Jurkat, Clone E6-1 (cell line): ENCODE results near the gene IL22.
"Not testable (repeated sequence)": the region's sequence is repeated elsewhere in the genome, so short reads cannot be mapped to it uniquely, and the experiment has no call there.

Experiments
- DNase-seq: peaks from one replicate; pipeline ENCODE4 v3.0.0-alpha.2; 2011; ENCODE audit warnings: low read depth, low spot score
- H3K4me3 ChIP-seq: 2 replicates; pipeline ENCODE4 v1.5.1; 2011; ENCODE audit warnings: mild to moderate bottlenecking, low read length, control low read depth, moderate library complexity

IL22 gene

DNA sequence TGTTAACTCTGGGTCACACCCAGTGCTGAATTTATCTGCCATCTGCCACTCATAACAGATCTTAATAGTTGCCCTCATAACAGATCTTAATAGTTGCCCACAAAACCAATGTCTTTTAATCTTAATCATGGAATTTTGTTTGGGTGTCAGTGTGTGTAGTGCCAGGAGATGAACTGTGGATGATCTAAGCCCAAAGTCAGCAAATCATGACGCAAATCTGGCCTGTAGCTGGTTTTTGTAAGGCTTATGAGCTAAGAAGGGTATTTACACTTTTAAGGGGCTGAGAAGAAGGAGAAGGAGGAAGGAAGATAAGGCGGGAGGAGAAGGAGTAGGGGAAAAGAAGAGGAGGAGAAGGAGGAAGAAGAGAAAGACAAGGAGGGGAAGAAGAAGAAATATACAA is 17.8 kb downstream of the IL22 start:
- DNase-seq: no peak

DNA sequence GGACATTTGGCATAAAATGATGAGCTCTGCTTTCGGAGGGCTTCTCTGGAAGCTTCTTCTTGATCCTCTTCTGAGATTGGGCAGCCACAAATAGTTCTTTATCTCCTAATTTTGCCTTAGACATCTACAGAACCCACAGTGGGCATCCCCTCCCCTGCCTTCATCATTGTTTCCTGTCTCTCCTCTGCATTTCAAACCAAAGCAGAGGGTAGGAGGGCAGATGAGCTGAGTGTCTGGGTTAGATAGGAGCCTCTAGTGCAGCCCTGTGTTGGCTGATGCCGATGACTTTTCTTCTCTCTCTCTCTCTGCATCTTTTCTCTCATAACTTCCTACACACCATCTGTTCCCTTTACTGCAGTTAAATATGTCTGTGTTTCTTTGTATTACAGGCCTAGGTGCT is 19.3 kb downstream of the IL22 start:
- peak; percentile 45 for DNase-seq
- no peak overlapping the region for H3K4me3 ChIP-seq

More for the DNA sequence above, 17.8 kb downstream of the IL22 start:
- no peak overlapping the region for H3K4me3 ChIP-seq

DNA sequence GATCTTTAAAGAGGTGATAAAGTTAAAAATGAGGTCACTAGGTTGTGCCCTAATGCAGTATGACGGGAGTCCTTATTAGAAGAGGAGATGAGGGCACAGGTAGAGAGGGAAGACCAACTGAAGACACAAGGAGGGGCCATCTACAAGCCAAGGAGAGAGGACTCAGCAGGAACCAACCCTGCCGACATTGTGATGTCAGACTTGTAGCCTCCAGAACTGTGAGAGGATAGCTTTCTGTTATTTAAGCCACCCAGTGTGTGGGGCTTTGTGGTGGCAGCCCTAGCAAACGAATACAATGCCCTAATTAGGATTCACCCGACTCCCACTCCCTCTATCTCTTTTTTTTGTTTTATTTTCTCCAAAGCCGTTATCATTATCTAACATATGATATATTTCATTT is 19.9 kb downstream of the IL22 start:
- no peak for DNase-seq
- H3K4me3 ChIP-seq: no peak overlapping the region

DNA sequence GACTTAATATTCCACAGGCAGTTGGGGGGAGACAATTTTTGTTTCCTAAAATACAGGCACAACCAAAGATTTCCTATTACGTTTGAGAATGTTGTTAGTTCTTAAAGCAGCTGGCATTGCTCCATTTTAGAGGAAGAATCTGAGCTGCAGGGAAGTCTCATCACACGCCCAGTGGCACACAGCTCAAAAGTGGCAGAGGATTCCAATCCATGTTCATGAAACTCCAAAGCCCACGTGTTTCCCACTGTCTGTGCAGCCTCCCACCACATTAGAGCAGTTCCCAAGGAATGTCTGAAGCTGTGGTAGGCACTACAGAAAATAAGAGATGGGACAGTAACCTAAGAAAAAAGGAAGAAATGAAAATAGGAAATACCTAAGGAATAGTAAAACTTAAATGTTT is 21.7 kb downstream of the IL22 start:
- no peak for DNase-seq
- no peak overlapping the region for H3K4me3 ChIP-seq

DNA sequence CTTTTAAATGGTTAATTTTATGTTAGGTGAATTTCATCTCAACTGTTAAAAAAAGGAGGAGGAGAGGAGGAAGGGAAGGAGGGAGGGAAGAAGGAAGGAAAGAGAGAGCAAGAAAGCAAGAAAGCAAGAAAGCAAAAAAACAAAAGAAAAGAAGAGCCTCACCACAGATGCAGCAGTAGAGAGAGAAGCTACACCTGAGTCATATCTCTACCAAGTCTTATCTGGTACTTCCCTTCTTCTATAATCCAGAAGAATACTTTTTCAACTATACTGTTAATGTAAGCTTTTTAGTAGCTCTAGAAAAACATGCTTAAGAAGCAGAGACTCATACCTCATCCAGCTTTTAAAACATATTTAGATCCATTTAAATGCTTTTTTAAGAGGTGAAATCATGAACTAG is 22.2 kb downstream of the IL22 start:
- no peak overlapping the region for H3K4me3 ChIP-seq
- DNase-seq: no peak

DNA sequence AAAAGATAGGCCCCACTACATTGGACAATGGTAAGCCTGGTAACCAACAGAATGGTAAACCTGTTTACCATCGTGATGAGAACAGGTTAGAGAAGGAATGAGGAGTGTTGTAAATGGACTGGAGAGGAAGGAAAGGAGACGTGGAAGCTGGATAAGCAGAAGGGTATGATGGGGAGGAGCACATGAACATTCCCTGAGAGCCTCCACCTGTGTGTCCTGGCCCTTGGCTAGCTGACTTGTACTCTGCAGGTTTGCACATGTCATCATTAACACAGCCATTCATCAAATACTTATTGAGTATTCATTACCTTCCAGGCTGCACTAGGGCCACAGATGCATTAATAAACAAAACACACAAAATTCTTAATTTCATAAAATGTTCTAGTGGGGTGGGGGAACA is 23.4 kb downstream of the IL22 start:
- no peak for DNase-seq
- no peak overlapping the region for H3K4me3 ChIP-seq

DNA sequence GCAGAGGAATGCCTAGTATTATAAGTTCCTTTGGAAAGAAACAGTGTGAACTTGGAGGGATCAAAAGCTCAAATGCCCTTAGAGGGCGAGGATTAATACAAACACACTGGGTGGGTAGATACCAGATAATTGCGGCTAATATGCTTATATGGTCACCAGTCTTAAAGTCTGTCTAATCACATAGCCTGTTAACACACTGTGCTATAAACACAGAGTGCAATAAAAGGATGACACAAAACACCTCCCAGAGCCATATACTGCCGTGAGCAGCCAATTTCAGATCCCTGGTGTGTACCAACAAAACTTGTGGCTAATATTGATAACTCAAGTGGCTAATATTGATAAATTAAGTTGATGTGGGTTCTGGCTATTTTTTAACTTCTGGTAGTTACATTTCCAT is 26.0 kb downstream of the IL22 start:
- DNase-seq: no peak
- no peak overlapping the region for H3K4me3 ChIP-seq

DNA sequence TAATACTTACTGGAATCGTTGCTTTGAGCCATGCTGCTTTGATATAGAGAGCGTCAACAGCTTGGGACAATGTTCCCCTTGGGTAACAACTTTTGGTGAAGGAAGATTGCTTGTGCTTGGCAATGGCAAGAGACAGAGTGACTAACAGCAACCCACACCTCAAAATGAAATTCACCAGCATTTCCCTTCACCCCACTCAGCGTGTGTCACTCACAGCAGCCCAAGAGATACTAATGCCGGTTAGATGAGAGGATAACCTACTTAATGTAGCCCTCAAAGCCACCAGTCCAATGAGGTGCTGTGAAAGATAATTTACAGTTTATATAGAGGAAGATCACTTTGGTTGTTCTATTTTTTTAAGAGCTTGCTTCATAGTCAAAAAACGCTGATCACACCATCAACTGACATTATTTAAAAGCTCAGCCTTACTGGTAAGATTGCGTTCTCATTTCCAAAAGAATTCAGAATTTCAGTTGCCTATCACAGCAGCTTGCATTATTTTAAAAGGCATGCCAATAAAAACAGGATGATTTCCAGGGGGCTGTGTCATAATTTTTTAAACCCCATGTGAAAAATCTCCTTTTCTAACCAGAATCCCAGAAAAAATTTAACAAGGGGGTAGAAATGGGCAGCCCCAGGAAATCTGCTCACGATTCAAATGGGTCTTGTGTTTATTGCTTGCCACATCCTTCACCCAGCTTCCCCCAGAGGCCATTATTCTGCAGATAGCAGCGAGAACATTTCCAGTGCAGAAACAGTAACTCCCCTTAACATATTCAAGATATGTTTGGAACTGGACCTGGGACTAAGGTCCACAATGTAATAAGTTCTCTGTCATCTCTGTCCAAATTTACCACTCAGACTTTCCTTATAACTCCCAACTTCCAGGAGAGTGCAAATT is 27.6 kb downstream of the IL22 start, which contains the start of gene IL26:
Gene IL26, minus strand, starts transcription at position 235 of the 901 bp plus-strand sequence. Its CDS starts 54 bp downstream, at position 181.
- peak; percentile 31 for DNase-seq

DNA sequence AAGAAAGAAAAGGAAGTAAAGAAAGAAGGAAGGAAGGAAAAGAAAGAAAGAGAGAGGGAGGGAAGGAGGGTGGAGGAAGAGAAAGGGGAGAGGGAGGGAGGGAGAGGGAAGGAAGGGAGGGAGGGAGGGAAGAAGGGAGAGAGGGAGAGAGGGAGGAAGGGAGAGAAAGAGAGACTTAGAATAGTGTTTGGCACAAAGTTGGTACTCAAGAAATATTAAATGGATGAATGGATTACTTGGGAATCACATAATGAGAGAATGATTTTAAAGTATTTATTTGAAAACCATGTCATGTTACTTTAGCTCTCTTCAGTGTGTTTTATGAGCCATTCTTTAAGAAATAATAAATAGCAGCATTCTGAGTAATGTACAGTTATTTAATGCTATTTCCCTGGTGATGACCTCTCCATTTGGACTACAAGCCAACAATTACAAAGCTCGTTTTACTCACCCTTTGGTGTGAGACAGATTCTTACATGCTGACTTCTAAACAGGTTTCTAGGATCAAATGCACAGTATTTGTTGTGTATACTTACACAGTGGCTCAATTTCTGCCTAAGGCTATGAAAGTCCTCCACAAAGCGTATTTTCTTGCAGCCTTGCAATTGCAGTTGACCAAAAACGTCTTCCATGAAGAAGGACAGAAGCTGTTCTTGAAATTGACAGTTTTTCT is 28.7 kb downstream of the IL22 start:
- no peak overlapping the region for H3K4me3 ChIP-seq

More for the DNA sequence above, 27.6 kb downstream of the IL22 start, which contains the start of gene IL26:
- no peak within 1 kb of the TSS for H3K4me3 ChIP-seq

DNA sequence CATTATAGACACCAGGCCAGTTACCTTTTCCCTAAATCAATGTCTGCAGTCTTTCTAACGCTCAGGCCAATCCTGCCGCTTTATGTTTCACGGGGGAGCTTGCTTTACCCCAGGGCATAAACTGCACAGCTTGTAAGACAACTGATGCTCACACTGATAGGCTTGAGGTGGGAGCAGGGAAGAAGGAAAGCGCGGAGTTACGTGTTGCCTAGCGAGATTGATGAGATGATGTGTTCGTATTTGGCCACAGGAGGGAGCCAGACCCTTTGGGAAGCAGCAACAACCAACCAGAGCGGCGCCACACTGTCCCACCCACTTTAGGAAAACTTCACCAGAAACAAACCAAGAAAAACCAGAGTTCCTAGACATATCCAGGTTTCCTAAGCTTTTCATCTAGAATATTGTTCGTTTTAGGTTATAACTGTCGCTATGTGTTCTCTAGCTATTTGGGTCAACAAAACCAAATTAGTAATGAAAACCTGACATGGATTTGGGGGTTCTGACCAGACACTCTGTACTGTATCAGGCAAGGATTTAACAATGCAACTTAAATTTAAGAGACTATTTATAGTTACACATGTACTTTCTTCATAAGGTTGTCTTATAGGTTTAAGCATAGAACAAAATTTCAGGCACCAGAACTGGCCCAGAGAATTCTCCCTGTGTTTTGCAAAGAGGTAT is 30.2 kb downstream of the IL22 start:
- DNase-seq: peak; percentile 81
- no peak overlapping the region for H3K4me3 ChIP-seq

More for the DNA sequence above, 28.7 kb downstream of the IL22 start:
- no peak for DNase-seq

DNA sequence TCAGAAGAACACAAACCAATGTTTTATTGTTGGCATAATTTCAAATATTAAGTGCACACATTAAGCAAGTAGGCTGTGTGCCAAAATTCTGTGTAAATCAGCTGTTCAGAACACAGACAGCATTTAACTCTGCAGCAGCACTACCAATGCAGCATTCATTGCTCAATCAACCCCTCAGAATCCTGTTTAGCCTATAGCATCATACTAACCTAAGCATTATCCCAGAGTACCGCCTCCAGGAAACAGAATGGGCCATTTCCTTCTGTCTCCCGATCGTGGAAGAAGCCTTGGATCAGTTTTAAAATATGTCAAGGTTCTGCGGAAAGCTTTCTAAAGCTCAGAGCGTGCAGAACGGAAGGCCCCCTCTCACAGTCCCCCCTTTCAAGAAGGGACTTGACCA is 31.1 kb downstream of the IL22 start:
- no peak overlapping the region for H3K4me3 ChIP-seq
- no peak for DNase-seq

DNA sequence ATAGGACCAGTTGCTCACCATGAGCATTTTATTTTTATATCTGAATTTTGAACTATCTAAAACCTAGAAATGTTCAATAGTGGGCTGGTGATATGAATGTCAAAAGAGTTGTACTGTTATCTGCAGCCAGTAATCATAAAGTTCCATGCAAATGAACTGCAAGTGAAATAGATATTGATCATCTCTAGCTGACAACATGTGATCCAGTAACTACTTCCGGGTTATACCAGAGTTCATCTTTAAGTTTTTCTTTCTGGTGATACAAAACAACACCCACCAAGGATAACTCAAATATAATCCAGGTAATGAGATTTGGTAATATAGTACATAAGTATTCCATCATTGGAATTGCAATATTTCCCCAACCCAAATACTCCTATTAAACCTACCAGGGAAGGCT is 31.9 kb downstream of the IL22 start:
- DNase-seq: no peak
- no peak overlapping the region for H3K4me3 ChIP-seq

DNA sequence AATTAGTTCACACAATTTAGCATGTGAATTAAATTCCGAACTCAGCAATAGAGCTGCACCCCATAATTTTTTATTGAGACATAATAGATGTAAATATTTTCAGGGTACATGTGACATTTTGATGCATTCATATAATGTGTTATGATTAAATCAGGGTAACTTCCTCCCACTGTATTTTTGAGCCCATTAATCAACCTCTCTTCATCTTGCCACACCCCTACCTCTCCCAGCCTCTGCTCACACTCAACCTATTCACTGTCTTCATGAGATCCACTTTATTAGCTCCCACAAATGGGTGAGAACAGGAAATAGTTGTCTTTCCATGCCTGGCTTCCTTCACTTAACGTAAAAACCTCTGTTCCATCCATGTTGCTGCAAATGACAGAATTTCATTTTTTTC is 42.5 kb downstream of the IL22 start:
- DNase-seq: no peak
- no peak overlapping the region for H3K4me3 ChIP-seq

DNA sequence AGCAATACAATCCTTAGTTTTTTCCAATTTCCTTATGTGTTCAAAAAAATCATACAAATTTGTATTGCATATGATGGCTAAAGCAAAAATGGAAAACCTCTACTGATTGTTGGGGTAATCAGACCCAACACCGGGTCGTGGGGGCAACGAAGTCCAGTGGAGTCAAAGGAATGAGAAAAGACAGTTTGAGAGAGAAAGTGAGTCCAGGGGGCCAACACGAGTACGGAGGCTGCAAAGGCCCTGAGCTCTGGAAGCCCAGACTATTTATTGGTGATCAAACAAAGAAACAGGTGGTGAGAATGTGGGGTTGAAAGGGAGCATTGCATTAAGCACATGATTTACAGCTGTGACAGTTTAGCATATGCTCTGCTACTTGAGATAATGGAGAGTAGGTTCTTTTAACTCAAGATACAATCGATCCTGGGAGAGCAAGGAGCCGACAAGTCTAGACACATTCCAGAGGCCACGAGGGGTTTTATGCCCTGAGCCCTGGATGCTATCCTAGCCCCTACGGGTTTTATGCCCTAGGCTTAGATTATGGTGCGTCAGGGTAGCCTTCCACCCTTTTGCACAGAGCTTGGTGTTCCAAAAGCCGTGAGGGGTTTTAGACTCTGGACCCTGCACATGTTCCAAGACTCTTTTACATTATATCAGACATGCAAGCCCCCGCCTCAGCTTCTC is 44.2 kb downstream of the IL22 start:
- not testable (repeated sequence) for H3K4me3 ChIP-seq, DNase-seq

DNA sequence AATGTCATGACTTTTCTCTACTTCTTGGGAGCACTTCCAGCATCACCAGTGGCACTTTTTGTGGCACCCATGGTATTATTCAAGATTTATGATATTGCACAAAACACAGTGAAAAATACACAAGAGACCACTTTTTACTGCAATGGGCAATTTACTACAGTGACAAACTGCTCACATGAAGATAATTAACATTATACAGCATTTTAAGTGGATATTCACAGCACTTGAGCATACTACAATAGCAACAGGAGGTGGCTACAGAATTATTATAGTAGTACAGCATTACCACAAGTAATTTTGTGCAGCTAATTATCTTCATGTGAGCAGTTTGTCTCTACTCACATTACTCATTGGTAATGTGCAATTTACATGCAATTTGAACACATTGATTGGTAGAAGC is 46.1 kb downstream of the IL22 start:
- H3K4me3 ChIP-seq: no peak overlapping the region
- DNase-seq: no peak

DNA sequence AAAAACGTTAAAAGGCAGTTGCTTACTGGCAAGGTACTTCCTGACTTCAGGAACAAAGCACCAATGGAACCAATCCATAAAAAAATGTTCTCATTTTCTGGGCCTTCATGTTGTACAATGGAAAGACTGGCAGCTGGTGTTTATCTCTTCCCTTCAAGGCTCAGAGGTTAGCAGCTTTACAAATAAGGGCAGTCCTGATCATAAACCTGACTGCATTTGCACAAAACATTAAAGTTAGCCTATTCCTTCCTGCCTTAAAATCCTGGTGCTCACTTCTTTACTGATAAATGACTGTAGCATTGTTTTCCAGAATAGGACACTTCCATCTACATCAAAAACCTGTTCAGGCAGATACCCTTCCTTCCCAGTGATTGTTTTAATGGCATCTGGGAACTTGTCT is 47.0 kb downstream of the IL22 start:
- DNase-seq: no peak
- H3K4me3 ChIP-seq: no peak overlapping the region

DNA sequence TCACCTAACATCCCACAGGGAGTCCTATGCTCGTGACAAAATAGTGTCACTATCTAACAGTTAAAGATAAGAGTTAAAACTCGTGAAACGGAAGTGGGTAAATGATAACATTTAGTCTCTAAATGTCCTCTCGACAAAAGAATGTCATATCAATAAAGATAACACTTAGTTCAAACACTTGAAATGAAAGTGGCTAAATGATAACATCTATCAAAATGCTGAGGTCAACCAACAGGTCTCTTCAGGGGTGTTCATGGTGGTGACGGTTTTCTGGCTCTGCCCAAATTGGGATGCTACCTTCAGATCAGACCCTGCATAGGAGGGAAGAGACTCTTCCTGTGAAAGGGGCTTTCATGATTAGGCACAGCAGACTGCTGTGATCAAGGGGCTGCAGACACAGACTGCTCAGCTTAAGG is 49.9 kb downstream of the IL22 start:
- peak; percentile 90 for DNase-seq
- no peak overlapping the region for H3K4me3 ChIP-seq

DNA sequence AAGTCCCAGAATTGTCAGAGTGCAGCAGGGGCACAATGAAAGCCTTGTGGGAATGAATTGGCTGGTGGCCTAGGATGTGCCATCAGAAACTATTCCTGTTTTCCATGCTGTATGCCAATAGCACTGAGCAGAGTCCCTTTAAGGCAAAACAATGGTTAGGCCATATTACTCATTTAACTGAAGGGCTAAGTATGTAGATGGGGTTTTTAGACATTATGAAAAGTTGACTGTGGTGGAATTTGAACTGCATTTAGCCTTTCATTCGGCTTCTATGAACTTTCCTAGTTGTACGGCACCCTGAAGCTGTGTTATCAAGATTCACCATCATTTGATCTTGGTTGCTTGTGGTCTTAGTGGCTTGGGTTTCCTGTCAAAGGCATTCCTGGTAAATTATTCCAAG is 52.5 kb downstream of the IL22 start:
- peak; percentile 37 for DNase-seq
- no peak overlapping the region for H3K4me3 ChIP-seq

DNA sequence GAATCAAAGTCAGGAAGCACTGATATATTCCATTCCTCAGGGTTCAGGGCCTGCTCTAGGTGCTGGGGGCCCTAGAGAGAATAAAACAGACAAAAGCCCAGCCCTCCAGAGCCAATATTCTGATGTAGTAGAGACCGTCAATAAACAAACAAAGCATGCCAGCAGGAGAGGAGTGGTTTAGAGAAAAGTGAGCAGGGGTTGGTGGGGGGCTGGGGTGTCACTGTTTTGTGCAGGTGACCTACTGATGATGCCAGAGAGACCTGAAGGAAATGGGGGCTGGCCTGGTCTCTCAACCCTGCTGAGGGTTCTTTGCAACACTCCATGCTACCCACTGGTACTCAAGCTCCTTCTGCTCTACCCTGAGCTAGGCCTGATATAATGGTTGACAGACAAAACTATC is 54.3 kb downstream of the IL22 start:
- H3K4me3 ChIP-seq: no peak overlapping the region
- no peak for DNase-seq
